GM18520 (cell line): ENCODE measurements around the gene LRRC8D.
"Not testable (repeated sequence)": the region's sequence is repeated elsewhere in the genome, so short reads cannot be mapped to it uniquely, and the experiment has no call there.

ENCODE experiments used
- ATAC-seq: cut with Tn5 transposase; IDR thresholded peaks from one replicate; pipeline ENCODE4 v1.9.1; 2021; ENCODE audit not compliant: unreplicated experiment

LRRC8D gene

DNA sequence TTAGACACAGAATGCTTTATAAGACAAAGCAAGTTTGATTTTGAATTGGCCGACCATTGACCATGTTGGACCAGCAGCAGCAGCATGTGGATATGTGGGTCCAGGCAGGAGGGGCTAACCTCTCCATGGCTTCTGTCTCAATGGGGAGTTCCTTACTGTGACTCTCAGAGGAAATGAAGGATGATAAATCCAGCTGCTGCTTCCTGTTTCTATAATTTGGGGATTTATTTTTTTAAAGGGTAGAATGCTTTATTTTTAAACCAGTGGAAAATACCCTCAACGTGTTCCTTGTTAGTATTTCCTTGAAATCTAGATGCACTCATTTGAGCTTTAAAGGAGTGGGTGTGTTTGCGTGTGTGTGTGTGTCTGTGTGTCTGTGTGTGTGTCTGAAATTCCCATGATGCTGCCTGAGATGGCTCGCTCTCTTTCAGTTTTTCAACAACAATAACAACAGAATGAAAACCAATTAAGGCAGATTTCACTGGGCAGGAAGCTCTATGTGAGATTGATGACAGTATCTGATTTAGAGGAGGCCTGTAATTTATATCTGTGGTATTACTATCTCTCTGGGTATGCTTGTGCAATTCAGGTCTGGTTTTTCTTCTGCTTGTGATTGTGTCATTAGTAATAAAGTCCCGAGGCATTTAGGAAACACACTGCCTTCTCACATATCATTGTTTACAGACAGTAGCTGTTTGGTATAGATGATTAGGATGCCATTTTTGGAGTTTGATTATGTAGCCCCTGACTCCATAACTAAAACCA, 88.0 kb downstream of the LRRC8D start:
- no peak for ATAC-seq

DNA sequence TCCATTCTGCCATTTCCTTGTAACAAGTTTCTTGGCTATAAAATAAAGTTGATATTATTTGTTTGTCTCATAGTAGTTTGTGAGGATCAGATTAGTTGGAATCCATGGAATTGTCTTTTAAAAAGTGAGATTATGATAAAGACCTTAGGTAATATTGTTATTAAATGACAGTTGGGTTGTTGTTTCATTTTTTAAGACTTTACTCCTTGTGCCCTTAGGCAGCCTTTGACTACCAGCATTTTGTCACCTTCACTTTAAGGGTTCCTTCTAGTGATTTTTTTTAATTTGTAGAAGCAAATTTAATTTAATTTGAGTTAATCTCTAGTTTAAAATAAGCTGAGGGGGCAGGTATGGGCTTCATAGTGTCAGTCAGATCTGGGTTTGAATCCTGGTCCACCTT, 89.4 kb downstream of the LRRC8D start:
- ATAC-seq: no peak

DNA sequence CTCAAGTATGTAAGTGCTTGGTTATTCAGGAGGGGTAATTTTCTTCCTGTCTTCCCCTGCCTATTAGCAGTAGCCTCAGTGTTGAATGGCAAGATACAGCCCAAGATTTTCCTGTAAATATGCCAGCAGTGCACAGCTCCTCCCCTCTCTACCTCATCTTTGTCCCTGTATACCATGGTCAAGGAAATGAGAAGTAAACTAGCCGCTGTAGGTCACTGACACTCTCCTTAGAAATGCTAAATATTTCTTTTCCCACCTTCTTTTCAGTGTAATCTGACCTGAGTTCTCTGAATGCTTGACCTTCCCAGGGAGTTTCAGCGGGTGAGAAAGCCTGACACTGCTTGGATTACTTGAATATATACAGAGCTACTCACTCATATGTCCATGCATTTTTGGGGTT, 89.9 kb downstream of the LRRC8D start:
- no peak for ATAC-seq

DNA sequence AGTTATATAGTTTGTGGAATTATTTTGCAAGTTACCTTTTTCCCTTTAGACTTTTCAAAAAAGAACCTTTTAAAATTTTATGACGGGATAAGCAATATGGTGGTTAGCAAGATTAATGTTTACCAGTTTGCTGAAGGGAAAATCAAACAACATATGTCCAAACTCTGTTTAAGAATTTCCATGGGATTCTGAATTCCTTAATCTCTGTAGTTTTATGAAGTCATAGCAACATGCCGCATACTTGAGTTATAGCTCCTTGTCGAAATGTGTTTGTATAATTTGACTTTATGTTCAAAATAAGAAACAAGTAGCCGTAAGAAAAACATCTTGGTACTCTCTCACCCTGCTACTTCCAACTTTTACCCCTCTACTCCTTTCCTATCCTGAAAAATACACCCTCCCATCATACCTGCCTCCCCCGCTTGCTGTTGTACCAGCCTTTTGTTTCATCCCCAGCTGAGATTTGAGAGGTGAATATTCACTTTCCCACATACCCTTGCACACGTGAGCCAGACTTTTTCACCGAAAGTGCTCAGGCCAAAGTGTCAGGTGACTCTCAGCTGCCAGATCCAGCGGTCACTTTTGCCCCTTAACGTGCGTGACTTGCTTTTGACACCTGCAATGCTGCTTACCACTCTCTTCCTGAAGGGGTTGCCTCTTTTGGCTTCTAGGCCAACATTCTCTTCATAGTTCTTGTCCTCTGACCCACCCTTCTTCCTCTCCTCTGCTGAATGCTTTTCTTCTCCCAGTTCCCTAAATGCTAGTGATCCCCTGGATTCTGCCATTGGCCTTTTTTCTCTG, 90.6 kb downstream of the LRRC8D start:
- ATAC-seq: no peak

DNA sequence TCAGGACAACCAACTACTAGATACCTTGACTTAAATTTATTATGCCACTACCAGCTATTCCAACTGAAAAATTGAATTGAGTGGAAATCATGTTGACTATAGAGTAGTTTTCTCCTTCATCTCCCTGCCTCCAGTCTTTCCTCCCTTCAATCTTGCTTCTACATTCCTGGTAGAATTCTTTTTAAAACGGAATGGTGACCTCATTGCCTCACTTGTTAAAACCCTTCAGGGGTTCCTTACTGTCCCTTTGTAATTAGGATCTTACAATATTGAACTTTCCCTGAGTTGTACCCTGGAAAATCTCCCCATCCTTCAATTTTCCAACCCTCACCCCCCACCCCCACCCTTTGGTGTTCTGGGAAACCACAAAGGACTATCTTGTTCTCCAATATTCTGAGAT, 91.2 kb downstream of the LRRC8D start:
- ATAC-seq: no peak

DNA sequence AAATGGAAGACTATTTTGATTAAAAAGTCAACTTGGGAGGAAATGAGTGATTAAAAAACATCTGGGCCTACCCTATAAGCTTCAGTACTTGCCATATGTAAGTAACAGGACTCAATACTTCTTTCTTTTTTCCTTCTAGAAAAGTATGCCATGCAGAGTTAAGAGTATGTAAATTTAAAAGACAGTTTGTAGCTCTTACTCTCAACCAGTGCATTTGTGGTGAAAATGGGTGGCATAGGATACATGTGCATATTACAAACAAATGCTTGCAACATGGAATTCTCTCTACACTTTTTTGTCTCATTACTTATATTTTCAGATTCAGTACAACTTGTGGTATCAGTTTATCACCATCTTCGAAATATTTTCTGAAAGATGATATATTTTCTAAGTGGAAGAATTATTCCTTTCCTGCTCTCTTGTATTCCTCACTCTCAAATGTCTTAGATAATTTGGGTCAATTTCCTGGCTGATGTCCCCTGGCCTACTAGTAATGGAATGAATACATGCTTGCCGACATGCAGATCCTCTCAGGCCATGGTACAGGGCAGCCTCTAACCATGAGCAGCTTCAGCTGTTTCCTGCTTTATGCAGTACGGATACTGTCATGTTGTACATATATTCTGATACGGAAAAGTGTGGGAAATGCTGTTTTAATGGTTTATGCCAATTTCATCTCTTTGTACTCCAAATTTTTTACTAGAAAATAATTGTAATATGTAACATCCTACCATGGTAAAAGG, 92.7 kb downstream of the LRRC8D start:
- no peak for ATAC-seq

DNA sequence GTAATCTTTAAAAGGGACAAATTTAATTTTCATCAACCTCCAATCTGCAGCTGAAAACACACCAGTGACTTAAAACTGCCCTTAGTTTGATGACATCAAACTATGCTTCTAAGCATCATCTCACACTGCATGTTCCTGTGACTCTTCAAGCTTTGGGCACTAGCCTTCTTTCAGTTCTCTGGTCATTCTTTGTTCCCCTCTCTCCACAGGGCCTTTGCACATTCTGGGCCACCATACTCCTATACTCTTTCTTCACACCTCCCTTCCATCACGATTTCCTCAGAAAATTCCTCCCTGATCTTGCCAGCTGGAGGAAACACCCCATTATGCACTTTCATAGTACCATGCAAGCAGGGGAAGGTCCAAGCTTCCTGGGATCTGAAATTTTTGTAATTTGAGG, 96.5 kb downstream of the LRRC8D start:
- no peak for ATAC-seq

DNA sequence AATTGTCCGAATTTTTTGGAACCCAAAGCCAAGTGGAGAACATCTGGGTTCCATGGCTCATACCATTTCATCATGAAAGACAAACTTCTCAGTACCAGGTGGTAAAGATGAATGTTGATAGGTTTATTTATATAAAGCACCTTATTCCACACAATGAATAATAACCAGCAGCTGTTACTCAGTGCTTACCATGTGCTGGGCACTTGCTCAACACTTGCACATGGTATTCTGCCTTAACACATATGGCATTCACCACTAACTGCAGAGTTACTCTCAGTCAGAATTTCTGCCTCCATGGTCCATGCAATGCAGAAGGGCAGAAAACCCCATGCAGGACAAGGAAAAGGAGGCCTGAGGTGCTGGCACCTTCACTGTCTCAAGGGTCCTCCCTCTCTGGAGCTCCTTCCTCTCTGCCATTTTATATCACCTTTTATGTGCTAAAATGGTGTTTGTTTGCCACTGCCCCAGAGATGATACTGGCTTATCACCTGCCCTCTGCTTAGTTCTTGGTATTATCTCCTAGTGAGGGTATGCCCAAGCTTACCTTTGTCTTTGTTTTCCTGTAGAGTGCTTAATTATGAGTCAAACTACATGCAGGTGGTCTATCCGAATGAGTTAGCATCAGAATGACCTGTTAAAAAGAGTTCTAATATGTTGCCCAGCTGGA, 97.4 kb downstream of the LRRC8D start:
- ATAC-seq: no peak

DNA sequence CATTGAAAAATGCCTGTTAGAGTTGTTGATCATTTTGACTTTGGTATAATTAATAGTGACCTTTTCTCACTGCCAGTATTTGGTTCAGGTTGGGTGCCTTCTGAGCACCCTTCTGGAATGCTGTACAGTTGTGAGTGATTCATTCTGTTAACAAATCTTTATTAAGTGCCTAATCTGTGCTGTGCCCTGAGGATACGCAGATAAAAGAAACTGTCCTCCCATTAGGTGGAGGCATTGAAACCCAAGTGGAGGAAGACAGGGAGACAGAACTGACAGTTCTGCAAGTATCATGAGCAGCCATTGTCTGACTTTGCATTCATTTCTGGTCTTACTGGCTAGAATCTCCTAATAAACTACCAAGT, 97.9 kb downstream of the LRRC8D start:
- no peak for ATAC-seq

DNA sequence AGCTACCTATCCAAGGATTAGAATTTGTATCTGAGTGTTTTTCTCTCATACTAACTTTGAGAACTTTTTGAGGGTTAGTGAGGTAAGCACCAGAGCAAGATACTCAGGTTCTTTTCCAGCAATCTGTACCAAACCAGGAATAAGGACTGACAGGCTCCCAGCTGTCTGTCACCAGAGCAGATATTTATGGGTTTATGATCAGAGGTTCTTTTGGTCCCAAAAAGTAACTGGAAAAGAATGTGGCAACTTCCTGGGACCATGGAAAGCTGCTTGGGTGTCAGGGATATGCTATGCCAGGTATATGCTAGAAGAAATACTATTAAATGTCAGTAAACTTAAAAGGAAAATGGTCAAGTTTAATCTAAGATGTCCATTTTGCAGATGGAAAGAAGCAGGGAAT, 98.3 kb downstream of the LRRC8D start:
- ATAC-seq: no peak

DNA sequence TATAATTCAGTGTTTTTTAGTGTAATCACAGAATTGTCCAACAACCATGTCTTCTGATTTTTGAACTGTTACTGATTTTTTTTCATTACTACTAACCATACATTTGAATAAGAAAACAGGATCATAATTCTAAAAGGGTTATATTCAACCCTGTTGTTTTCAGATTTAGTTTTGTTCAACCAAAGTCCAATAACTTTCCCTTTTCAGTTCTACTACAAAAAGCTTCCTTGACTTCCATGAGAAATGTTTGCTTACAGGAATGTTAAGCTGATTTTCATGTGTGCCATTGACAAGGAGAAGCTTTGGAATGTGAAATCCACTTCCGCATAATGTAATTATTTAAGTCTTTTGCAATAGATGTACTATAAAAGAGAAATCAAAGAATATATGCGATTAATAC, 102.1 kb downstream of the LRRC8D start:
- no peak for ATAC-seq

DNA sequence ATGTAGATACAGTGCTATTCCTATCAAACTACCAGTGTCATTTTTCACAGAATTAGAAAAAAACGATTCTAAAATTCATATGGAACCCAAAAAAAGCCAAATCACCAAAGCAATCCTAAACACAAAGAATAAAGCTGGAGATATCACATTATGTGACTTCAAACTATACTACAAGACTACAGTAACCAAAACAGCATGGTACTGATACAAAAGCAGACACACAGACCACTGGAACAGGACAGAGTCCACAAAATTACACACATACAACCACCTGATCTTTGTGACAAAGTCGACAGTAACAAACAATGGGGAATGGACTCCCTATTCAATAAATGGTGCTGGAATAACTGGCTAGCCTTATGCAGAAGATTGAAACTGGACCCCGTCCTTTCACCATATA, 102.7 kb downstream of the LRRC8D start:
- ATAC-seq: no peak

DNA sequence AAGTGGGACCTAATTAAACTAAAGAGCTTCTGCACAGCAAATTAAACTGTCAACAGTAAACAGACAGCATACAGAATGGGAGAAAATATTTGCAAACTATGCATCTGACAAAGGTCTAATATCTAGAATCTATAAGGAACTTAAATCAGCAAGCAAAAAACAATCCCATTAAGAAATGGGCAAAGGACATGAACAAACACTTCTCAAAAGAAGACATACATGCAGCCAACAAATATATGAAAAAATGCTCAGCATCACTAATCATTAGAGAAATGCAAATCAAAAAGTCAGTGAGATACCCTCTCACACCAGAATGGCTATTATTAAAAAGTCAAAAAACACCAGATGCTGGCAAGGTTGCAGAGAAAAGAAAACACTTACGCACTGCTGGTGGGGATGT, 103.2 kb downstream of the LRRC8D start:
- ATAC-seq: not testable (repeated sequence)

DNA sequence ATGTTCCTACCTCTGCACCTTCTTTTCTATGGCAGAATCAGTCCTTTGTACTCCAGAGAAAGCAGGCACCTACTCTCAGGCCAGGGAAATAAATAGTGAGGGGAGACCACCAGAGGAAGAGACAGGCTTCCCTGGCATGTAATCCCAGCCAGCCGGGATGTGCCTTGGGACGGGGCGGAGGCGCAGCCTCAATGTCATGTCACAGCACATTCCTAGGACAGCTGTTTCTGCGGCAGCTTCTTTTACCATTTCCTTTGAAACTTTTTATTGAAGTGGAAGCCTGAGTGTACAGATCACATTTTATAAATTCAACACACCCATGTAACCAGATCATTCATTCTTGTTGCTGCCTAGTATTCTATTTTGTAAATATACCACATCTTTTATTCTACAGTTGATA, 106.2 kb downstream of the LRRC8D start:
- no peak for ATAC-seq

DNA sequence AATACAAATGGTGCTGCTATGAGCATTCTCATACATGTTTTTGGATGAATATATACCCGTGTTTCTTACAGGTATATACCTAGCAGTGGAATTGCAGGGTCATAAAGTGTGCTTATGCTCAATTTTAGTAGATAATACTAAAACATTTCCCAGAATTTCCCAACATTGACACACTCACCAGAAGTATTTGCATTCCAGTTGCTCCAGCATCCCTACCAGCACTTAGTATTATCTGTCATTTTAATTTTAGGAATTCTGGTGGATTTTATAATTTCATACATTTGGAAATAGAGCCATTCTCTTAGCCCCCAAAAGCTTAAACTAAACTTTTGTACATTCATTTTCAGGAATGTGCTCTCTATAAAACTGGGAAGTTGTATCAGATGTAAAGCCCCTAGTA, 106.6 kb downstream of the LRRC8D start:
- no peak for ATAC-seq

DNA sequence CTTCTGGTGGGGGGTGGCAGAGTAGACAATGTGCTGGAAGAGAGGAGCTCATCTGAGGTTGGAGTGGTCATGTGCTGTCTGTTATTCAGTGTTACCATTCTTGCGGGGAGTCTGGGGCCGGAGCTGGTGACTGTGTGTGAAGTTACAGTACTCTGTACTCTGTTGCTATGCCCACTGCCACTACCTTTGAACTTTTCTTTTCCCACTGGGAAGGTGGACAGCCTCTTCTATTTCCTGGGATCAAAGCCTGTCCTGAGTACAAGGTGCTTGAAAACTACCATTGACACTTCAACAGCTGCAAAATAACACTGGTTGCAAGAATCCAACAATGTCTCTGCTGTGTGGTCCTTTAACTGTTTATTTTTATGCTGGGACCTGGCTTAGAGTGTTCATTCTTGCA, 107.7 kb downstream of the LRRC8D start:
- ATAC-seq: no peak

DNA sequence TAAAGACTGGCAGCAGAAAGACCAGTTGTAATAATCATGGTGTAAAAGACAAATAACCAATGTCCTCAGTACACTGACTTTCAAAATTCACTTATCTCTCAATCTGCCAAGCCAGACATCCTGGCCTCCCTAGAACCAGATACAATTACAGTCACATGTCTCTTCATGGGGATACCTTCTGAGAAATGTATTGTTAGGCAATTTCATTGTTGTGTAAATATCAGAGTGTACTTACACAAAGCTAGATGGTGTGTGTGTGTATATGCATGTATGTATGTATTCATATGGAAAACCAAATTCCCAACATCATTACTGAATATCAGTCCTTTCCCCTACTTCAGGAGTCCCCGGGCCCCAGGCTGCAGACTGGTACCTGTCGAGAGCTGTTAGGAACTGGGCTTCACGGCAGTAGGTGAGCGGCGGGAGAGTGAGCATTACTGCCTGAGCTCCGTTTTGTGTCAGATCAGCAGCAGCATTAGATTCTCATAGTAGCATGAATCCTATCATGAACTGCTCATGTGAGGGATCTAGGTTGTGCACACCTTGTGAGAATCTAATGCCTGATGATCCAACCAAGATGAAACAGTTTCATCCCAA, 108.7 kb downstream of the LRRC8D start:
- no peak for ATAC-seq

DNA sequence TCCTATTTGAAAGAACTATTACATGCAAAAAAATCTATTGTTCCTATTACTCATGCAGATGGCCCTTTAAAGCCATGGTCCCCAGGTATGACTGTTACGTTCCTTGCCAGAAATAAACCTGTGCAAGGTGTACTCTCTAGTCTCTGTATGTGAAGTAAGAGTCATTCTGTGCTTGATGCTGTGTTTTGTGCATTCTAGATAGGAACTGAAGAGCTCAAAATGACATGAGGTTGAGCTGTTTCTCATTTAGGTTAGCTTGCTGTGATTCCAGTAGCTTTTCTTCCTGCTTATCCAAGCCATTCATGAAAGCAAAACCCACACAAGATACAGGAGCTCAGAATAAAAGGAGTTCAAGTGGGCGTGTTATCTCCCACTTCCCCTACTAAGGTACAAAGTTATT, 109.7 kb downstream of the LRRC8D start:
- ATAC-seq: no peak

DNA sequence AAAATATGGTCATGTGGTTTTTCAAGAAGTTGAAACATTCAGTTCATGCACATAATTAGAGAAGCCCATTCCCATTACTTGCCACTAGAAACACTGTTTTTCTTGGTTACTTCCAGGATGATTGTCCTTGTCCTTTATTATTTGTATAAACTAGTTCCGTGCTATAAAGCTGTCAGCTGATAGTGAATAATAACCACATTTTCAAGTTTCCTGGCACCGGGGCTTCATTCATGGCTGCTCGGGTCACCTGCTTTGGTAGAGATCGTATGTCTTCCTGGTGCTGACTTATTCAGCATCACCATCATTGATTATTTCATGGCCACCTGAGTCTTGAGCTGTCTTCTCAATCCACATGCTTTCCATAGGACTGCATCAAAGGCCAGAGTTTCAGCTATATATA, 111.1 kb downstream of the LRRC8D start:
- no peak for ATAC-seq

DNA sequence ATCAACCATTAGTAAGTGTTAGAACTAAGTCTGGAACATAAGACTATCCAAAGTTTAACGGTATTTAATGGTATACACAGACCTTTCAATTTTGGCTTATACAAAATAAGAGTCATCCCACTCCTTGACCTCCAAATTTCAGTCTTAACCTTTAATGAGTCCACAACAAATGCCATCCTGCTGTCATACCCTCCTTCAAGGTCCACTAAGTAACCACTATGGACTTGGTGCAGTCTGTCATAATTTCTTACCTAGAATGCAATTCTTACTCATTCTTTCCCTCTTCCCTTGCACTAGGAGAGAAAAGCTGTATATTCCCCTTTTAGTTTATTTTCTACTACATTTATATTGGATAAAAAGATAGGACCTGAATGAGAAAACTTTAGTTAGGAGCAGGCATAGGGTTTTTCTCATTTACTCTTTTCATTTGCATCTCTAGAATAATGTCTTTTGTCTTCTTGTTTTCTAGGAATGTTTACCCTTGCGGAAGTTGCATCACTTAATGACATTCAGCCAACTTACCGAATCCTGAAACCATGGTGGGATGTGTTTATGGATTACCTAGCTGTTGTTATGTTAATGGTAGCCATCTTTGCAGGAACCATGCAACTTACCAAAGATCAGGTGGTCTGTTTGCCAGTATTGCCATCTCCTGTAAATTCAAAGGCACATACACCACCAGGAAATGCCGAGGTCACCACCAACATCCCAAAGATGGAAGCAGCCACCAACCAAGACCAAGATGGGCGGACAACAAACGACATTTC, 111.9 kb downstream of the LRRC8D start:
- no peak for ATAC-seq
